Astrocyte of the cerebellum (primary cell): ENCODE data around the gene PDE4B.
"Not testable (repeated sequence)": the region's sequence is repeated elsewhere in the genome, so short reads cannot be mapped to it uniquely, and the experiment has no call there.

Source experiments
- DNase-seq: peaks from one replicate; pipeline ENCODE4 v3.0.0-alpha.2; 2011; ENCODE audit warnings: low read depth
- H3K4me3 ChIP-seq: 2 replicates; pipeline ENCODE4 v1.5.1; 2011; ENCODE audit warnings: mild to moderate bottlenecking, low read depth, low read length, moderate library complexity
- in situ Hi-C: cut with HindIII; loops from 2 replicates; pipeline ENCODE4 v1.10.0; 2017; ENCODE audit warnings: low sequenced_read_pairs
- TF ChIP-seq, protein P1 (sequence below): IDR thresholded peaks from 2 replicates; pipeline ENCODE4 v1.5.1; 2012; ENCODE audit warnings: low read length, low read depth, moderate library complexity, mild to moderate bottlenecking; ENCODE audit errors: missing control alignments

The PDE4B gene

GRCh38 chr1:66119148-66119547 lies 326.5 kb downstream of the PDE4B start:
- DNase-seq = no peak
- H3K4me3 ChIP-seq = no peak overlapping the region
- TF ChIP-seq, protein P1, sequence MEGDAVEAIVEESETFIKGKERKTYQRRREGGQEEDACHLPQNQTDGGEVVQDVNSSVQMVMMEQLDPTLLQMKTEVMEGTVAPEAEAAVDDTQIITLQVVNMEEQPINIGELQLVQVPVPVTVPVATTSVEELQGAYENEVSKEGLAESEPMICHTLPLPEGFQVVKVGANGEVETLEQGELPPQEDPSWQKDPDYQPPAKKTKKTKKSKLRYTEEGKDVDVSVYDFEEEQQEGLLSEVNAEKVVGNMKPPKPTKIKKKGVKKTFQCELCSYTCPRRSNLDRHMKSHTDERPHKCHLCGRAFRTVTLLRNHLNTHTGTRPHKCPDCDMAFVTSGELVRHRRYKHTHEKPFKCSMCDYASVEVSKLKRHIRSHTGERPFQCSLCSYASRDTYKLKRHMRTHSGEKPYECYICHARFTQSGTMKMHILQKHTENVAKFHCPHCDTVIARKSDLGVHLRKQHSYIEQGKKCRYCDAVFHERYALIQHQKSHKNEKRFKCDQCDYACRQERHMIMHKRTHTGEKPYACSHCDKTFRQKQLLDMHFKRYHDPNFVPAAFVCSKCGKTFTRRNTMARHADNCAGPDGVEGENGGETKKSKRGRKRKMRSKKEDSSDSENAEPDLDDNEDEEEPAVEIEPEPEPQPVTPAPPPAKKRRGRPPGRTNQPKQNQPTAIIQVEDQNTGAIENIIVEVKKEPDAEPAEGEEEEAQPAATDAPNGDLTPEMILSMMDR = no peak
- in situ Hi-C loops = no loop called here

DNA sequence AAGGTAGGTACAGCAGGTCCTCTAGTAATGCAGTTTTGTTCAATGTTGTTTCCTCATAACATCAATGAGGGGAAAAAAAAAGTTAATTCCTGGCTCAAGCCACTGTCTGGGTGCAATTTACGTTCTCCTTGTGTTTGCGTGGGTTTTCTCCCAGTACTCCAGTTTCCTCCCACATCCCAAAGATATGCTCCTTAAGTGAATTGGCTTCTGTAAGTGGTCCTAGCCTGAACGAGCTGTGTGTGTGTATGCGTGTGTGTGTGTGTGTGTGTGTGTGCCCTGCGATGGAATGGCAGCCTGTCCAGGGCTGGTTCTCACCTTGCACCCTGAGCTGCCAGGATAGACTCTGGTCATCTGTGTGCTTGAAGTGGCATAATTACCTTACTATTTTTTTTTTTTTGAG lies 332.0 kb downstream of the PDE4B start:
- no peak for DNase-seq
- H3K4me3 ChIP-seq = no peak overlapping the region
- in situ Hi-C loops = no loop called here
- TF ChIP-seq, protein P1 = no peak

GRCh38 chr1:66128641-66129040 lies 335.9 kb downstream of the PDE4B start:
- in situ Hi-C loops, H3K4me3 ChIP-seq, DNase-seq: not testable (repeated sequence)

DNA sequence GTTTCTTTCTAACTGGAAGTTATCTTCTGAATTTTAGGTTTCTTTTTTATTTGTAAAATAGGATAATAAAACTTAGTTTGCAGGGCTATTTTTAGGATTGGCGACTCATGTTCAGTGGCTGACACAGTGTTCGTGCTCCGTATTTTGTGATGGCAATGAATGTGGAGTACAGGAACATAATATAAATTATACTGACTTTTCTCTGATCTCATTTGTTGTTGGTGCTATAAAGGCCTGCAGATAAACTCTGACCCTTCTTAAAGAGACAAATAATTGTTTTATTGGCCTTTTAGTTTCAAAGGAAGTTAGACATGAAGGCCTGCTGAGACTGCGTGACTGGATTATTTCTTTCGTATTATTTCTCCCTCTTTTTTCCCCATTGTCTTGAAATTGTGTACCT lies 339.6 kb downstream of the PDE4B start:
- TF ChIP-seq, protein P1 = no peak
- no peak for DNase-seq
- no peak overlapping the region for H3K4me3 ChIP-seq
- in situ Hi-C loops = no loop called here

DNA sequence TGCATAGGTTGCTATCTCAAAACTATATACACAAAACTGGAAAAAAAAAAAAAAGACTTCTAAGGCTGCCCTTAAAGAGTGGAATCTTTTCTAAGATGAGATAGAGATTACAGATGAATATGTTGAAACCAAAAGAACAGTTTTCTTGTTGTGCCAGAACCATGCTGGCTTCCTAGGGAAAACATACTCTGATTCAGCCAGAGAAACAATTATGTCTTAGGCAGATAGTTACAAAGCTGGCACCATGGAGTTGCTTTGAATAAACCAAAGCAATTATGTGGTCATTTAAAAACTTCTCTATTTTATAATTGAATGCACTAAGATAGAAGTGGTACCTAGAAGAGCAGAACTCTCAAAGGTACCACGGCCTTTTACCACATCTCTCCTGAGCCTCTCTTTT lies 341.3 kb downstream of the PDE4B start:
- TF ChIP-seq, protein P1 = no peak
- in situ Hi-C loops = no loop called here
- DNase-seq = no peak
- no peak overlapping the region for H3K4me3 ChIP-seq

DNA sequence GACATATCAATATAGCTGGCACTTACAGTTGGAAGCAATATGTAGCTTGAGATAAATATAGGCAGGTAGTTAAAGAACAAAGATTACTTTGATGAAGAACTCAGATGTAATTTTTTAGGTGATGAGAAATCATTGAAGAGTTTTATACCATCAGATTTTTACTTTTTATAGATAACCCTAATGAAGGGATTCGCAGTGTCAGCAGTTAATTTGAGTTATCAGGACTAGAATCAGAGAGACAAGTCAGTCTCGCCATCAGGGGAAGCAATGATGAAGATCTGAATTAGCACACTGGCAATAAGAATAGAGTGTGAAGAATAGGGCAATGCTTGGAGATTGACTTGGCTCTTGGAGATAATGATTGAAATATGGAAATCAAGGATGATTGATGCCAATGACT lies 342.5 kb downstream of the PDE4B start:
- DNase-seq = no peak
- TF ChIP-seq, protein P1 = no peak
- in situ Hi-C loops = no loop called here
- no peak overlapping the region for H3K4me3 ChIP-seq

DNA sequence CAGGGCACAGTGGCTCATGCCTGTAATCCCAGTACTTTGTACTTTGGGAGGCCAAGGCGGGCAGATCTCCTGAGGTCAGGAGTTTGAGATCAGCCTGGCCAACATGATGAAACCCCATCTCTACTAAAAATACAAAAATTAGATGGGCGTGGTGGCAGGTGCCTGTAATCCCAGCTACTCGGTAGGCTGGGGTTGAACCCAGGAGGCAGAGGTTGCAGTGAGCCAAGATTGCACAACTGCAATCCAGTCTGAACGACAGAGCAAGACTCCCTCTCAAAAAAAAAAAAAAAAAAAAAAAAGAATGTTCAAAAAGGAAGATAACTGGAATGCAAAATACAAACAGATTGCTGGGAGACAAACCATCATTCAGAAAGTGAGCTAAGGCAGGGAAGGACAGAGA lies 343.7 kb downstream of the PDE4B start:
- in situ Hi-C loops, H3K4me3 ChIP-seq, DNase-seq: not testable (repeated sequence)

- no peak overlapping the region for H3K4me3 ChIP-seq
- DNase-seq = no peak
- in situ Hi-C loops = no loop called here
- TF ChIP-seq, protein P1 = no peak
Observed at GRCh38 chr1:66137235-66137634, 344.5 kb downstream of the PDE4B start.
